AG09319 (cell line): Measurements from ENCODE around the gene FBRSL1.

Experiments used
- DNase-seq: peaks from one replicate; pipeline ENCODE4 v3.0.0-alpha.2; 2010; ENCODE audit warnings: low read depth; ENCODE audit errors: extremely low read depth
- TF ChIP-seq, protein P1 (sequence below): IDR thresholded peaks from 2 replicates; pipeline ENCODE4 v1.5.1; 2011; ENCODE audit warnings: low read depth, mild to moderate bottlenecking, inconsistent platforms, low read length, moderate library complexity

The FBRSL1 gene

DNA sequence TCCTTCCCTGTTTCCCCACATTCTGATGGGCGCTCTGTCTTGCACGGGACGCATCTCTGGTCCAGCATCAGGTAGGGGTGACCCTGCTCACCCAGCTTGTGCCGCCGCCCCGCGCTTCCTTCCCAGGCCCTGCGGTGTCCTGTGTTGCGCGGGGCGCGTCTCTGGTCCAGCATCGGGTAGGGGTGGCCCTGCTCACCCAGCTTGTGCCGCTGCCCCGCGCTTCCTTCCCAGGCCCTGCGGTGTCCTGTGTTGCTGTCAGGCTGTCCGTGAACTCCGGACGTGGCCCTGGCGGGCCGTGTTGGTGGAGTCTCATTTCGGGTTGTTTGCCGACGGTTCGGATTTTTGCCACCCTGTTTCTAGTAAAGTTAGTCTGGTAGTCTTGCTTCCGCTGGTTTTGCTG is 6.8 kb downstream of the FBRSL1 start:
- DNase-seq, result no peak
- TF ChIP-seq, protein P1, sequence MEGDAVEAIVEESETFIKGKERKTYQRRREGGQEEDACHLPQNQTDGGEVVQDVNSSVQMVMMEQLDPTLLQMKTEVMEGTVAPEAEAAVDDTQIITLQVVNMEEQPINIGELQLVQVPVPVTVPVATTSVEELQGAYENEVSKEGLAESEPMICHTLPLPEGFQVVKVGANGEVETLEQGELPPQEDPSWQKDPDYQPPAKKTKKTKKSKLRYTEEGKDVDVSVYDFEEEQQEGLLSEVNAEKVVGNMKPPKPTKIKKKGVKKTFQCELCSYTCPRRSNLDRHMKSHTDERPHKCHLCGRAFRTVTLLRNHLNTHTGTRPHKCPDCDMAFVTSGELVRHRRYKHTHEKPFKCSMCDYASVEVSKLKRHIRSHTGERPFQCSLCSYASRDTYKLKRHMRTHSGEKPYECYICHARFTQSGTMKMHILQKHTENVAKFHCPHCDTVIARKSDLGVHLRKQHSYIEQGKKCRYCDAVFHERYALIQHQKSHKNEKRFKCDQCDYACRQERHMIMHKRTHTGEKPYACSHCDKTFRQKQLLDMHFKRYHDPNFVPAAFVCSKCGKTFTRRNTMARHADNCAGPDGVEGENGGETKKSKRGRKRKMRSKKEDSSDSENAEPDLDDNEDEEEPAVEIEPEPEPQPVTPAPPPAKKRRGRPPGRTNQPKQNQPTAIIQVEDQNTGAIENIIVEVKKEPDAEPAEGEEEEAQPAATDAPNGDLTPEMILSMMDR, result no peak

DNA sequence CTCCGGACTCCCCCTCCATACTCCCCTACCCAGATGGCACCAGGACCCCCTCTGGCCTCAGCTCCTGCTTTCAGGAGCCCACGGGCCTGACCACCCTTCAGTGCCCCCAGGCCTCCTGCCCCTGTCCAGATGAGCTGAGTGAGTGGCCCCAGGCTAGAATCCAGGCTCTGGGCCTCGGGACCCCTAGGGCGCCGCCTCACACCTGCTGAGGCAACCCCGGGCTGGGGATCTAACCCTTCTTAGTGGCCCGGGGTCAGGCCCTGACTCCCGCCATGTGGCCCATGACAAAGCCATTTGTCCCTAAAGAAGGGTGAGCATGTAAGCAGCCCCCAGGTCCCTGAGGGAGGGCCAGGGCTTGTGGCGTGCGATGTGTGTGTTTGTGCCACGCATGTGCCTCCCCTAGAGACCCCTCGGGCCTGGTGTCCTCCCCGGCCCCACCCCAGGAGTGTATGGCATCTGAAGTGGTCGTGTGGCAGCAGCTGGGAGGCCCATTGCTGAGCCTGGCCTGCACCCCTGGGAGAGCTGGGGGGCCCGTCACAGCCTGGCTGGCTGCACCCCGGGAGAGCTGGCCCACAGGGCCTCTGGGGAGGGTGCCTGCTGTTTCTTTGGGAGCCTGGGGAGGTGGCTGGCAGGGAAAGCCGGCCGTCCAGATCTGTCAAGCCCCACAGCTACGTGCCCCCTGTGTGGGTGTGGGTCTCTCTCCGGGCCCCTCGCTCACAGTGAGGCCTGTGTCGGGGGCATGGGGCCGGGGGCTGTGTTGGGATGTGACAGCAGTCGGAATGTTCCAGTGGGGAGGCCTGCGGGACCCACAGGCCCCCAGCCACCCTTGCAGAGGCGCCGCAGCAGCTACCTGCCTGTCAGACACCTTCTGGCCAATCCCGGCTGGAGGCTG is 7.8 kb downstream of the FBRSL1 start:
- TF ChIP-seq, protein P1, result no peak
- no peak for DNase-seq

DNA sequence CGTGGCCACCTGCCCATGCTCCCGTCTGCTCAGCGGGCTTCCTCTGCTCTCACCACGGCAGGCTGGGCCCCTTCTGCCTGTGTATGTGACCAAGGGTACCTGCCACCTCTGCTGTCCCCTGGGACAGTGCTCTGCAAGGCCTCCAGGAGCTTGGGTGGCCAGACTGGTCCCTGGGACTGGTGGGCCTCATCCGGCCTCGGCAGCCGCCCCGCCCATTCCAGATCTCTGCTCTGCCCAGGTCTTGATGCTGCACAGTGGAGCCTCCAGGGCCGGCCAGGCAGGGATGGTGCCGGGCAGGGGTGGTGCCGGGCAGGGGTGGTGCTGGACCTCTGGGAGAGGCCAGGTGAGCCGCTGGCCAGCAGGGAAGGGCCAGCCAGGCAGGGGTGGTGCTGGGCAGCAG is 9.0 kb downstream of the FBRSL1 start:
- TF ChIP-seq, protein P1, result no peak
- no peak for DNase-seq

DNA sequence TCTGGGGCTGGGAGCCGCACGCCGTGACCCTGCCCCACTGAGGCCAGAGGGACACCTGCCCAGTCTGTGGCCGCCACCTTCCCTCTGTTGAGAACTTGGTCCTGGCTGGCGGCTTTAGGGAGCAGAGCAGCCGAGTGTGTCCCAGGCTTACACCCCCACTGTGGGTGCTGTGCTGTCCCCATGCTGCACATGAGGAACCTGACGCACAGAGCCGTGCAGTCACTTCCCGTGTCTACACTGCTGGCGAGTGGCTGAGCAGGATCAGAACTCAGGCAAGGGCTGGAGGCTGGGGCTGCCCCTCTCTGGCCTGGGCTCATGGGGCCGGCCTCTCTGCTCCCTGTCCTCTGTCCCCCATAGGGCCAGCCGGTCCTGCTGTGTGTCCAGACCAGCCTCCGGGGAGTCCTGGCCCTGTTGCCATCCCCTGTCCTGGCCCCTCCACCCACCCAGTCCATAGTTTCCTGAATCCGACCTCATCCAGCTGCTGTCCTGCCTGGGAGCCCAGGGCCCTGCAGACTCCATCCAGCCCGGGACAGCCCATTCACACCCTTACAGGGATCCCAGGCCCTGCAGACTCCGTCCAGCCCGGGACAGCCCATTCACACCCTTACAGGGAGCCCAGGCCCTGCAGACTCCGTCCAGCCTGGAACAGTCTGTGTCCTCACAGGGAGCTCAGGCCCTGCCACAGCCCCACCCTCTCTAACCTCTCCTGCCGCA is 10.3 kb downstream of the FBRSL1 start:
- TF ChIP-seq, protein P1, result no peak
- DNase-seq, result no peak

DNA sequence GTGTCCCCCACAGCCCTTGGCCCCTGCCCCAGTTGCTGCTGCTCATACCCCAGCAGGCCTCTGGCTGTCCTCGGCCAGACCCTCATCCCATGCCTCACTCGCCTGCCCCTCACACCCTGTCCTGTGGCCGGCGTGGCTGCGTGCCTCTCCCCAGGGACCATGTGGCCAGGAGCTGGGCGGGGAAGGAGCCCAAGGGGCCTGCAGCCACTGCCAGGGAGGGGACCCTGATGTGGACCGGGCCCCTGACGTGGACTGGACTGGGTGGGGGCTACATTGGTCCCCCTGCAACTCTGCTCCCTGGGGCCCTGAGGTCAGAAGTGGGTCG is 10.9 kb downstream of the FBRSL1 start:
- TF ChIP-seq, protein P1, result no peak
- DNase-seq, result no peak

DNA sequence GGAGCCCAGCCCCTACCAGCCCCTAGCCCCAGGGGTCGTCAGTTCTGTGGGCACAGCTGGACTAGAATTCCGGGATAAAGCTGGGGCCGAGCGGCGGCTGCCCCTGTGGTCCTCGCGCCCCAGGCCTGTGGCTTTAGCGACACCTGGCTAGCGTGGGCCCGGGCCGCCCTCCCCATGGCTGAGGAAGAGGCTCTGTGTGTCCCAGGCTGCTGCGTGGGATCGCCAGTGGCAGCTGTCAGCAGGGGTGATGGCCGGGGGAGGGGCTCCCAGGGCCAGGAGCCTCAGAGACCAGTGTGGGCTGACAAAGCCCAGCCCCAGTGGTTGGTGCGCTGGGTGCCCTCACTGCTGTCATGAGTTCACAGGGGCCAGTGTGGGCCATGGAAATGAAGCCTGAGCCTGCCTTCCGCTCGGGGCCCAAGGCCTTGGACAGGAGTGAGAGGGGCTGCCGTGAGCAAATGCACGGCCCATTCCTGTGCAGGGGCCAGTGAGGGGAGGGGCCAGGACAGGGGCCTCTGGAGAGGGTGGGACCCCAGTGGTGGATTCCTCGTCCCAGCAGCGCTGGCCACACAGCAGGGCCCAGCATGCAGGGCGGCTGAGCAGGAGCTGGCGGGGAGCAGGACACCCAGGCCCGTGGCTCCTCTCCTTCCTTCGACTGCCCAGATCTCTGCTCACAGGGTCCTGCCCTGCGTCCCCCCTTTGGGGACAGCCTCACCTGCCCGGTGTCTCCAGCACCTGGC is 11.4 kb downstream of the FBRSL1 start:
- no peak for DNase-seq
- TF ChIP-seq, protein P1, result no peak
